Ovary (tissue), 1 donor: ENCODE measurements around the gene SSX2IP.

ENCODE experiments used
- EP300 ChIP-seq: sonication (generic); formaldehyde crosslinking; IDR thresholded peaks from one replicate; pipeline ENCODE4 v1.6.1; 2017; ENCODE audit warnings: antibody characterized with exemption
- POLR2A ChIP-seq: fragments of 450-650 bp; IDR thresholded peaks from one replicate; pipeline ENCODE4 v1.6.1; 2017; ENCODE audit warnings: antibody characterized with exemption, mild to moderate bottlenecking, moderate library complexity

- no peak for TF ChIP-seq POLR2A
- TF ChIP-seq EP300 = no peak
Observed at GRCh38 chr1:84715342-84716019, 25.2 kb upstream of the SSX2IP start.
